ENCODE measurements around the gene LRRC75A. TPM values are rescaled to one million over a fixed set of nuclear protein-coding genes. Genes with fewer than 3 reads are reported as not detected.
A peak's percentile ranks its signal among the peaks of the same experiment; 100 is the strongest.
"Not testable (repeated sequence)": the region's sequence is repeated elsewhere in the genome, so short reads cannot be mapped to it uniquely, and the experiment has no call there.

Gene LRRC75A
- total RNA-seq, 6 experiments from 2014 or later, result 0.14 to 0.57 (median 0.27) TPM

- Mint-ChIP-seq H3K4me1 (ENCODE audit: low read depth) (peaks cover 23% of the 10 kb centered on the region), H3K27me3 (ENCODE audit: insufficient read depth) (peaks cover 38% of the 10 kb centered on the region)
- not testable (repeated sequence) for H3K27ac Mint-ChIP-seq; DNase-seq; H3K4me3 Mint-ChIP-seq; H3K9me3 Mint-ChIP-seq; H3K36me3 Mint-ChIP-seq (ENCODE audit: low read depth)
- peak; percentile 60 for TF ChIP-seq CTCF (IDR thresholded peaks at IDR 0.05)
These were observed 33.6 kb upstream of the LRRC75A start for GRCh38 chr17:16525556-16525955.

DNA sequence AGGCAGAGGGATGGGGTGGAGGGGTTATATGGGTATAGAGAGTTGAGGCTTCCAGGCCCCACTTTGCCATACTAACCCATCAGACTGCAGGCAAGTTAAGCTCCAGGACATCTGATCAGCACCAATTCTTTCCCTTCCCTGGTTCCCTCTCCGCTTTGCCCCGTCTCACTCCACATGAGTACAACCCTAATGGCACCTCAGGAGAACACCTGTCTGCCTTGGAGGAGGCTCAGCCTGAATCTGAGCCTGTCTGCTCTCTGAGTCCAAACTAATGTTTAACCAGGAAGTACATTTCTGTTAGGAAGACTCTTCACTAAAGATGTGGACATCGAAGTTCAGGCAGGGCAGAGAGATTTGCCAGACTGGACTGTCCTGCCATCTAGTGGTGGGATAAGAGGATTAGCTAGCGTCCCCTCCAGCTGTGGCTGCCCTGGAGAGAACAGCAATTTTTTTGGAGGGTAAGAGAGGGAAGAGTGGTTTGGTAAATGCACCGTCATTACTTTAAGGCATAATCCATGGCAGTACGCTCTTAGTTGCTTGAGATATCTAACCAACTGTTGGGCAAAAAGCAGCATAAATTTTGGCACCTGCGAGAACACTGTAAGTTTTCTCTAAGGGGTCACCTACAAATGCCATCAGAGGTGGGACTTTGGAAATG is 29.2 kb upstream of the LRRC75A start:
- Mint-ChIP-seq H3K9me3 (no peaks in the 10 kb centered on the region), H3K27ac (peak overlapping the region; percentile 76), H3K4me1 (ENCODE audit: low read depth) (peaks cover 43% of the 10 kb centered on the region), H3K27me3 (ENCODE audit: insufficient read depth) (peaks cover 10% of the 10 kb centered on the region), H3K36me3 (ENCODE audit: low read depth) (no peaks in the 10 kb centered on the region), H3K4me3 (no peak overlapping the region; the same call in 1 of the 2 replicates)
- TF ChIP-seq CTCF (IDR thresholded peaks at IDR 0.05), result peak; percentile 95
- DNase-seq, result peak; percentile 83

DNA sequence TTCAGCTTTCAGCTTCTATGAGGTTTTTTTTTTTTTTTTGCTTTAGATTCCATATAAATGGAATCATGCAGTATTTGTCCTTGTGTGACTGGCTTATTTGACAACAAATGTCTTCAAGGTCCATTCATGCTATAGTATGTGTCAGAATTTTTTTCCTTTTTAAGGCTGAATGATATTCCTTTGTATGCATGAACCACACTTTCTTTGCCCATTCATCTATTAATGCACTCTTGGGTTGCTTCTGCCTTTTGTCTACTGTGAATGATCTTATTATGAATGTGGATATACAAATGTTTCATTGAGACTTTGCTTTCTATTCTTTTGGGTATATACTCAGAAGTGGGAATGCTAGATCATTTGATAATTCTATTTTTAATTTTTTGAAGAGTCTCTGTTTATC is 27.0 kb upstream of the LRRC75A start:
- Mint-ChIP-seq H3K9me3 (no peaks in the 10 kb centered on the region; the same call in 1 of the 2 replicates), H3K27ac (no peak overlapping the region), H3K4me1 (ENCODE audit: low read depth) (peaks cover 35% of the 10 kb centered on the region), H3K27me3 (ENCODE audit: insufficient read depth) (peaks cover 10% of the 10 kb centered on the region), H3K4me3 (no peak overlapping the region), H3K36me3 (ENCODE audit: low read depth) (no peaks in the 10 kb centered on the region)
- no peak for DNase-seq
- no peak for TF ChIP-seq CTCF (IDR thresholded peaks at IDR 0.05)

- Mint-ChIP-seq H3K27ac (no peak overlapping the region), H3K4me3 (no peak overlapping the region), H3K9me3 (no peaks in the 10 kb centered on the region; the same call in 1 of the 2 replicates), H3K36me3 (ENCODE audit: low read depth) (no peaks in the 10 kb centered on the region), H3K27me3 (ENCODE audit: insufficient read depth) (peaks cover 8% of the 10 kb centered on the region), H3K4me1 (ENCODE audit: low read depth) (peaks cover 31% of the 10 kb centered on the region)
- no peak for TF ChIP-seq CTCF (IDR thresholded peaks at IDR 0.05)
- no peak for DNase-seq
These were observed 25.5 kb upstream of the LRRC75A start for GRCh38 chr17:16517477-16517876.

DNA sequence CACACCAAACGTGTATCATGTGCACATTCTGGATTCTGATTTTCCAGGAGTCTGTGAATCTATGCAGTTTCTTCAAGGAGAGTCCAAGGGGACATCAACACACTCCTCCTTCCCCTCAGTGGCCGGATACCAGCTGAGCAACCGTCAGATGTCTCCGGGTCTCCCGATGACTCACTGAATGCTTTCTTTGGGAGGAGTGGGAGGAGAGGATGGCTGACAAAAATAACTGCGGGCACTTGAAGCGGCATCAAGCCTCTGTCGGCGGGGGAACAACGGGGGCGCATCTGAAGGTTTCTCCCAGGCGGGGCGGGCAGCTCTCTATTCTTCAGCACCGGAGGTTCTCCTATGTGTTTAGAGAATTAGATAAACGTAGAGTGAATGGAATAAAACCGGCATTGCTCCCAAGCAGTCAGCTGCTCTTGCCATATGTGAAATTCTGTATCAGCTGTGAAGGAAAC is 24.6 kb upstream of the LRRC75A start:
- H3K4me3 Mint-ChIP-seq, result peak overlapping the region; percentile 81
- H3K27ac Mint-ChIP-seq, result peak overlapping the region; percentile 51
- no peak for TF ChIP-seq CTCF (IDR thresholded peaks at IDR 0.05)
- no peaks in the 10 kb centered on the region for H3K36me3 Mint-ChIP-seq (ENCODE audit: low read depth)
- DNase-seq, result peak; percentile 40
- H3K9me3 Mint-ChIP-seq, result no peaks in the 10 kb centered on the region; the same call in 1 of the 2 replicates
- H3K4me1 Mint-ChIP-seq (ENCODE audit: low read depth), result peaks cover 31% of the 10 kb centered on the region
- H3K27me3 Mint-ChIP-seq (ENCODE audit: insufficient read depth), result peaks cover 2% of the 10 kb centered on the region
